CD14-positive monocyte (primary cell): ENCODE data around the gene SALL4. TPM values are rescaled to one million over a fixed set of nuclear protein-coding genes. Genes with fewer than 3 reads are reported as not detected.

Source experiments
- DNase-seq, 3 donors: peaks; one replicate each; pipeline ENCODE4 v3.0.0-alpha.2; 2011 to 2022
- H2AFZ ChIP-seq: 2 replicates; pipeline ENCODE4 v1.6.0; 2012; ENCODE audit warnings: mild to moderate bottlenecking, low read depth, low read length, inconsistent platforms; ENCODE audit not compliant: insufficient read depth, poor library complexity, severe bottlenecking
- H3K27ac ChIP-seq, 2 donors: 1 replicate in 1 of 2; 2 replicates in 1 of 2; pipeline ENCODE4 v1.5.1; 2012 to 2013; ENCODE audit warnings: low read length in 2 of 2, control low read depth in 1 of 2, inconsistent platforms in 1 of 2, low read depth in 1 of 2, mild to moderate bottlenecking in 1 of 2
- H3K27me3 ChIP-seq, 2 donors: one replicate each; pipeline versions ENCODE4 v1.6.0 to v1.6.1; 2011 to 2013; ENCODE audit warnings: low read length in 2 of 2; ENCODE audit not compliant: control insufficient read depth in 2 of 2, insufficient read depth in 2 of 2
- H3K36me3 ChIP-seq, 2 donors: replicated peaks in 1 of 2; 1 replicate in 1 of 2; 2 replicates in 1 of 2; pipeline versions ENCODE4 v1.5.1 to v1.6.1; 2012 to 2013; ENCODE audit warnings: low read length in 2 of 2, control low read depth in 1 of 2, inconsistent platforms in 1 of 2, mild to moderate bottlenecking in 1 of 2; ENCODE audit not compliant: insufficient read depth in 2 of 2, control insufficient read depth in 1 of 2
- H3K4me1 ChIP-seq, 2 donors: 1 replicate in 1 of 2; 2 replicates in 1 of 2; pipeline versions ENCODE4 v1.5.1 to v1.6.1; 2012 to 2013; ENCODE audit warnings: low read length in 2 of 2, control low read depth in 1 of 2, inconsistent platforms in 1 of 2, mild to moderate bottlenecking in 1 of 2, moderate library complexity in 1 of 2; ENCODE audit not compliant: insufficient read depth in 2 of 2, control insufficient read depth in 1 of 2
- H3K4me2 ChIP-seq: replicated peaks from 2 replicates; pipeline ENCODE3; 2012; ENCODE audit warnings: low read length, moderate library complexity, mild to moderate bottlenecking; ENCODE audit not compliant: poor library complexity, severe bottlenecking; ENCODE audit errors: extremely low read depth
- H3K4me3 ChIP-seq, 3 experiments: fragments of 200-600 bp in 1 of 3; sonication (generic) in 1 of 3; replicated peaks in 1 of 3; 1 replicate in 2 of 3; 2 replicates in 1 of 3; pipeline ENCODE4 v1.5.1; 2011 to 2013; ENCODE audit warnings: low read length in 3 of 3, mild to moderate bottlenecking in 3 of 3, control low read depth in 2 of 3, low read depth in 2 of 3, inconsistent platforms in 1 of 3, moderate library complexity in 1 of 3
- H3K79me2 ChIP-seq: 2 replicates; pipeline ENCODE4 v1.6.0; 2012; ENCODE audit warnings: mild to moderate bottlenecking, control low read depth, inconsistent platforms, low read length, moderate library complexity; ENCODE audit not compliant: insufficient read depth
- H3K9ac ChIP-seq: 2 replicates; pipeline ENCODE4 v1.6.0; 2017; ENCODE audit warnings: low read length, mild to moderate bottlenecking; ENCODE audit not compliant: insufficient read depth, poor library complexity, severe bottlenecking
- H3K9me3 ChIP-seq, 2 donors: replicated peaks in 1 of 2; 1 replicate in 1 of 2; 2 replicates in 1 of 2; pipeline versions ENCODE4 v1.5.1 to v1.6.1; 2012 to 2013; ENCODE audit warnings: low read length in 2 of 2, control low read depth in 1 of 2; ENCODE audit not compliant: control insufficient read depth in 1 of 2, insufficient read depth in 1 of 2
- H4K20me1 ChIP-seq: 2 replicates; pipeline ENCODE4 v1.6.0; 2012; ENCODE audit warnings: mild to moderate bottlenecking, low read length, control low read depth, moderate library complexity; ENCODE audit not compliant: insufficient read depth
- H3K27ac Mint-ChIP-seq, 7 donors: one replicate each; pipeline ENCODE4 v1.8.0; 2020; ENCODE audit warnings: mild to moderate bottlenecking in 7 of 7, mixed read lengths in 7 of 7, moderate library complexity in 6 of 7, inconsistent platforms in 2 of 7
- H3K27me3 Mint-ChIP-seq, 3 donors: one replicate each; pipeline ENCODE4 v1.8.0; 2021 to 2022; ENCODE audit warnings: low read depth in 3 of 3, mild to moderate bottlenecking in 3 of 3, mixed read lengths in 3 of 3, moderate library complexity in 3 of 3, inconsistent platforms in 1 of 3
- H3K36me3 Mint-ChIP-seq, 2 donors: one replicate each; pipeline ENCODE4 v1.8.0; 2020; ENCODE audit warnings: mixed read lengths in 2 of 2, inconsistent platforms in 1 of 2, mild to moderate bottlenecking in 1 of 2
- H3K4me1 Mint-ChIP-seq: one replicate; pipeline ENCODE4 v1.8.0; 2020; ENCODE audit warnings: mild to moderate bottlenecking, mixed read lengths
- H3K4me3 Mint-ChIP-seq, 2 donors: one replicate each; pipeline ENCODE4 v1.8.0; 2020; ENCODE audit warnings: mild to moderate bottlenecking in 2 of 2, mixed read lengths in 2 of 2, moderate library complexity in 1 of 2
- H3K9me3 Mint-ChIP-seq, 7 donors: one replicate each; pipeline ENCODE4 v1.8.0; 2020 to 2022; ENCODE audit warnings: mixed read lengths in 7 of 7, mild to moderate bottlenecking in 6 of 7, moderate library complexity in 6 of 7, inconsistent platforms in 2 of 7
- WGBS: methylation state at CpG from one replicate; pipeline ENCODE4 v1.1.5; 2013; ENCODE audit warnings: missing lambda C conversion rate; ENCODE audit not compliant: insufficient coverage; 5-methylcytosine and 5-hydroxymethylcytosine counted together
- intact Hi-C, 2 donors: fragments of 100-400 bp; cut with micrococcal nuclease; formaldehyde crosslinking; loops; one replicate each; pipeline versions ENCODE4 v1.15.0 to v1.15.1; 2023
- polyA plus RNA-seq, 3 donors: library from polyadenylated mRNA; depleted of rRNA in 1 of 3; unstranded in 2 of 3; stranded (reverse) in 1 of 3; fragments of 300-500 nt in 2 of 3; fragments of >200 nt in 1 of 3; fragmentation: Illumina TruSeq in 2 of 3; gene quantifications; 1 replicate in 2 of 3; 2 replicates in 1 of 3; pipeline ENCODE4 v1.2.3, GENCODE V29; 2012 to 2021
- TF ChIP-seq, protein P1 (sequence below): fragments of 200-600 bp; IDR thresholded peaks from one replicate; pipeline ENCODE4 v1.8.0; 2022; ENCODE audit warnings: antibody characterized with exemption, mild to moderate bottlenecking

Gene SALL4
- polyA plus RNA-seq, 3 donors = 0.07 TPM; not detected in 2

DNA sequence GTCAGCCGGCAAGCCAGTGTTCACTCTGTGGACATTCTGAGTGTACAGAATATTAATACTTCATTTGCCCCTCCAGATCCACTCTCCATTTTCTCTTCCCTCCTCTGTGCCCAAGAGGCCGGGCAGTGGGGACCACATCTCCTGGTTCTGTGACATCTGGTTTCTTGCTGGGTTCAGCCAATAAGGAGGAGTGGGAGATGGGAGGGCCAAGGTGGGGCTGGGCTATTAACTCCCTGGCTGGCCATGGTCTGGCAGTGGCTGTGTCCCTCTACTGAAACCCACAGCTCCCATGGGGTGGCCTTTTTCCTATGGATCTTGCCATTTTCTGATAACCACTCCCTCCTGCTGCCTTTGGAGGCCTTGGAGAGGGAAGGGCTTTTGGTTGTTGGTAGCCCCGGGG is 30.0 kb upstream of the SALL4 start:
- Mint-ChIP-seq H3K4me3 (no peak overlapping the region), H3K27ac (no peak overlapping the region), H3K36me3 (no peaks in the 10 kb centered on the region), H3K9me3 (no peaks in the 10 kb centered on the region), H3K4me1 (peaks cover 8% of the 10 kb centered on the region), H3K27me3 (peaks cover 3 to 5% (median 3%) of the 10 kb centered on the region in 3 donors)
- H2AFZ ChIP-seq = no peak overlapping the region
- no peak overlapping the region for H3K4me2 ChIP-seq
- no peaks in the 10 kb centered on the region for H4K20me1 ChIP-seq
- no peaks in the 10 kb centered on the region for H3K4me1 ChIP-seq
- no CpG with 5 or more reads among the region's 3 CpGs for WGBS
- H3K4me3 ChIP-seq = no peak overlapping the region
- no peaks in the 10 kb centered on the region for H3K36me3 ChIP-seq
- no peak overlapping the region for H3K9ac ChIP-seq
- no peaks in the 10 kb centered on the region for H3K9me3 ChIP-seq
- no peaks in the 10 kb centered on the region for H3K79me2 ChIP-seq
- no peaks in the 10 kb centered on the region for H3K27me3 ChIP-seq
- TF ChIP-seq, protein P1, sequence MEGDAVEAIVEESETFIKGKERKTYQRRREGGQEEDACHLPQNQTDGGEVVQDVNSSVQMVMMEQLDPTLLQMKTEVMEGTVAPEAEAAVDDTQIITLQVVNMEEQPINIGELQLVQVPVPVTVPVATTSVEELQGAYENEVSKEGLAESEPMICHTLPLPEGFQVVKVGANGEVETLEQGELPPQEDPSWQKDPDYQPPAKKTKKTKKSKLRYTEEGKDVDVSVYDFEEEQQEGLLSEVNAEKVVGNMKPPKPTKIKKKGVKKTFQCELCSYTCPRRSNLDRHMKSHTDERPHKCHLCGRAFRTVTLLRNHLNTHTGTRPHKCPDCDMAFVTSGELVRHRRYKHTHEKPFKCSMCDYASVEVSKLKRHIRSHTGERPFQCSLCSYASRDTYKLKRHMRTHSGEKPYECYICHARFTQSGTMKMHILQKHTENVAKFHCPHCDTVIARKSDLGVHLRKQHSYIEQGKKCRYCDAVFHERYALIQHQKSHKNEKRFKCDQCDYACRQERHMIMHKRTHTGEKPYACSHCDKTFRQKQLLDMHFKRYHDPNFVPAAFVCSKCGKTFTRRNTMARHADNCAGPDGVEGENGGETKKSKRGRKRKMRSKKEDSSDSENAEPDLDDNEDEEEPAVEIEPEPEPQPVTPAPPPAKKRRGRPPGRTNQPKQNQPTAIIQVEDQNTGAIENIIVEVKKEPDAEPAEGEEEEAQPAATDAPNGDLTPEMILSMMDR = no peak
- no peak overlapping the region for H3K27ac ChIP-seq
- intact Hi-C loops = no loop called here
- DNase-seq = no peak

DNA sequence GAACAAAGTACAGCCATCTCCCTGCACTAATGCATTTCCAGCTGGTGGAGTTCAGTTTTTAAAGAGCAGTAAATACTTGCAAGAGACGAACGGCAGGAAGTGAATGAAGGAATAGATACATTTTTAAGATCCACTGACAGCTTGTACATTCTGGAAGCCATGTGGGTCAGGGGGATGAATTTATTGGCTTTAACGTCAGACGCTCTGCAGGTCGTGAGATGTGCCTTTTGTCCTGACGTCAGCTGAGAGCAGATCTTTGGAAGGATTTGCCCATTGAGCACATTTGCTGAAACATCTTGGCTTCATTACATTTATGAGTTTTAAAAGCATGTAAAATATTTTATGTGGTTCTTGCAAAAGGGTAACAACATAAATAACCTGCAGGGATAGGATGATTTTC is 29.5 kb upstream of the SALL4 start:
- Histone ChIP-seq H3K4me2 (no peak overlapping the region), H3K9me3 (no peaks in the 10 kb centered on the region), H3K4me3 (no peak overlapping the region), H3K36me3 (no peaks in the 10 kb centered on the region), H3K79me2 (no peaks in the 10 kb centered on the region), H3K4me1 (no peaks in the 10 kb centered on the region), H3K27ac (no peak overlapping the region), H4K20me1 (no peaks in the 10 kb centered on the region), H2AFZ (no peak overlapping the region), H3K27me3 (no peaks in the 10 kb centered on the region), H3K9ac (no peak overlapping the region)
- H3K36me3 Mint-ChIP-seq = no peaks in the 10 kb centered on the region
- intact Hi-C loops = no loop called here
- peaks cover 8% of the 10 kb centered on the region for H3K4me1 Mint-ChIP-seq
- WGBS = no CpG with 5 or more reads among the region's 6 CpGs
- no peak overlapping the region for H3K27ac Mint-ChIP-seq
- H3K27me3 Mint-ChIP-seq = peaks cover 3 to 5% (median 3%) of the 10 kb centered on the region in 3 donors
- no peaks in the 10 kb centered on the region for H3K9me3 Mint-ChIP-seq
- TF ChIP-seq, protein P1 = no peak
- DNase-seq = no peak
- no peak overlapping the region for H3K4me3 Mint-ChIP-seq
